HG03342 (cell line): ENCODE results near the gene RYR3.

ENCODE experiments used
- ATAC-seq: cut with Tn5 transposase; IDR thresholded peaks from one replicate; pipeline ENCODE4 v1.9.1; 2021; ENCODE audit warnings: mild to moderate bottlenecking, moderate library complexity; ENCODE audit not compliant: unreplicated experiment

RYR3 gene

GRCh38 chr15:33317896-33318295, 7.1 kb downstream of the RYR3 start:
- ATAC-seq: no peak

- no peak for ATAC-seq
Observed at GRCh38 chr15:33320017-33320416, 9.2 kb downstream of the RYR3 start.

GRCh38 chr15:33322091-33322490, 11.3 kb downstream of the RYR3 start:
- ATAC-seq: no peak

- ATAC-seq: no peak
Observed at GRCh38 chr15:33324609-33325008, 13.8 kb downstream of the RYR3 start.

GRCh38 chr15:33326908-33327307, 16.1 kb downstream of the RYR3 start:
- no peak for ATAC-seq

- no peak for ATAC-seq
Observed at GRCh38 chr15:33328106-33328505, 17.3 kb downstream of the RYR3 start.

- no peak for ATAC-seq
Observed at GRCh38 chr15:33329457-33329856, 18.7 kb downstream of the RYR3 start.

GRCh38 chr15:33330931-33331330, 20.2 kb downstream of the RYR3 start:
- no peak for ATAC-seq

GRCh38 chr15:33341953-33342352, 31.2 kb downstream of the RYR3 start:
- no peak for ATAC-seq

- no peak for ATAC-seq
Observed at GRCh38 chr15:33343275-33343674, 32.5 kb downstream of the RYR3 start.

- ATAC-seq: no peak
Observed at GRCh38 chr15:33344111-33344510, 33.3 kb downstream of the RYR3 start.

GRCh38 chr15:33344530-33344929, 33.8 kb downstream of the RYR3 start:
- ATAC-seq: no peak

GRCh38 chr15:33354411-33354810, 43.6 kb downstream of the RYR3 start:
- ATAC-seq: no peak

GRCh38 chr15:33357845-33358244, 47.1 kb downstream of the RYR3 start:
- no peak for ATAC-seq

GRCh38 chr15:33358306-33358705, 47.5 kb downstream of the RYR3 start:
- no peak for ATAC-seq

GRCh38 chr15:33360886-33361285, 50.1 kb downstream of the RYR3 start:
- no peak for ATAC-seq

- ATAC-seq: no peak
Observed at GRCh38 chr15:33369941-33370622, 59.3 kb downstream of the RYR3 start.

- ATAC-seq: no peak
Observed at GRCh38 chr15:33370623-33371020, 59.9 kb downstream of the RYR3 start.

- no peak for ATAC-seq
Observed at GRCh38 chr15:33371159-33371558, 60.4 kb downstream of the RYR3 start.

GRCh38 chr15:33374226-33374914, 63.6 kb downstream of the RYR3 start:
- ATAC-seq: no peak

- no peak for ATAC-seq
Observed at GRCh38 chr15:33375236-33375635, 64.5 kb downstream of the RYR3 start.

GRCh38 chr15:33377204-33377603, 66.4 kb downstream of the RYR3 start:
- no peak for ATAC-seq
